Adrenal gland (tissue), 5 donors: ENCODE measurements around the gene ZPBP2.
"Not testable (repeated sequence)": the region's sequence is repeated elsewhere in the genome, so short reads cannot be mapped to it uniquely, and the experiment has no call there.

ENCODE experiments used
- CTCF ChIP-seq, 6 experiments: fragments of 450-650 bp in 4 of 6; fragments of 200-600 bp in 2 of 6; sonication (generic) in 1 of 6; IDR thresholded peaks; 1 replicate in 5 of 6; 2 replicates in 1 of 6; pipeline versions ENCODE4 v1.5.1 to v1.8.0; 2016 to 2021; ENCODE audit warnings: antibody characterized with exemption in 6 of 6, mild to moderate bottlenecking in 2 of 6, moderate library complexity in 1 of 6
- POLR2A ChIP-seq, 2 donors: fragments of 450-650 bp; IDR thresholded peaks; one replicate each; pipeline ENCODE4 v1.6.1; 2017; ENCODE audit warnings: antibody characterized with exemption in 2 of 2, mild to moderate bottlenecking in 2 of 2, moderate library complexity in 1 of 2
- donor health status: DM: no; HTN: no; CAD: no.

- TF ChIP-seq CTCF, POLR2A (IDR thresholded peaks at IDR 0.05): not testable (repeated sequence)
These were observed 18.1 kb downstream of the ZPBP2 start for GRCh38 chr17:39886102-39886501.
